OCI-LY7 (cell line): ENCODE measurements around the gene LHFPL2.
"Not testable (repeated sequence)": the region's sequence is repeated elsewhere in the genome, so short reads cannot be mapped to it uniquely, and the experiment has no call there.

ENCODE experiments used
- CTCF ChIP-seq: fragments of 200-600 bp; sonication (generic); conservative IDR thresholded peaks from 2 replicates; pipeline ENCODE4 v1.5.1; 2014; ENCODE audit warnings: mild to moderate bottlenecking, antibody characterized with exemption, low read length, moderate library complexity, mixed read lengths
- EZH2phosphoT487 ChIP-seq: fragments of 200-600 bp; sonication (generic); IDR thresholded peaks from 2 replicates; pipeline ENCODE4 v1.6.1; 2018; ENCODE audit warnings: low read depth, borderline replicate concordance, mild to moderate bottlenecking, mixed run types, antibody characterized with exemption, low read length, moderate library complexity, mixed read lengths

- TF ChIP-seq EZH2phosphoT487, CTCF: not testable (repeated sequence)
Observed at GRCh38 chr5:78696052-78696451, 47.5 kb upstream of the LHFPL2 start.
